BJ (cell line): ENCODE measurements around the gene MTMR8. TPM values are rescaled to one million over a fixed set of nuclear protein-coding genes. Genes with fewer than 3 reads are reported as not detected.

ENCODE experiments used
- CTCF ChIA-PET: fragments of 350-600 bp; formaldehyde crosslinking; extraction: SDS; loops from one replicate; lab custom pipeline; 2021; ENCODE audit warnings: antibody characterized with exemption, inconsistent platforms; lab: Yijun Ruan, JAX
- POLR2A ChIA-PET: fragments of 300-600 bp; sonication (Branson Sonifier 250); formaldehyde crosslinking; extraction: SDS; loops from one replicate; lab custom pipeline; 2021; ENCODE audit warnings: antibody characterized with exemption; lab: Charles Lee
- DNase-seq: peaks from one replicate; pipeline ENCODE4 v3.0.0-alpha.2; 2011; ENCODE audit warnings: low read depth
- H3K27me3 ChIP-seq: 2 replicates; pipeline ENCODE4 v1.6.0; 2011; ENCODE audit warnings: low read length; ENCODE audit not compliant: control insufficient read depth, insufficient read depth
- H3K36me3 ChIP-seq: 2 replicates; pipeline ENCODE4 v1.5.1; 2011; ENCODE audit warnings: low read length; ENCODE audit not compliant: control insufficient read depth, insufficient read depth
- H3K4me3 ChIP-seq: 2 replicates; pipeline ENCODE4 v1.5.1; 2011; ENCODE audit warnings: low read depth, mild to moderate bottlenecking, control low read depth, low read length
- CTCF ChIP-seq: IDR thresholded peaks from 2 replicates; pipeline ENCODE4 v1.5.1; 2011; ENCODE audit warnings: low read depth, mild to moderate bottlenecking, control low read depth, inconsistent platforms, low read length, moderate library complexity; ENCODE audit not compliant: insufficient read depth
- polyA plus RNA-seq: library from polyadenylated mRNA; depleted of rRNA; stranded (reverse); fragments of >200 nt; gene quantifications from 2 replicates; pipeline ENCODE4 v1.2.3, GENCODE V29; 2011

Gene MTMR8
- polyA plus RNA-seq, 1 experiment: not detected

GRCh38 chrX:64330284-64330683 is 65.0 kb downstream of the MTMR8 start:
- CTCF ChIA-PET: no interaction called here
- DNase-seq: no peak
- POLR2A ChIA-PET: no interaction called here
- TF ChIP-seq CTCF: no peak
- H3K4me3 ChIP-seq: no peak overlapping the region
- H3K36me3 ChIP-seq: no peaks in the 10 kb centered on the region
- H3K27me3 ChIP-seq: no peaks in the 10 kb centered on the region

- CTCF ChIA-PET: no interaction called here
- TF ChIP-seq CTCF: no peak
- POLR2A ChIA-PET: no interaction called here
These were observed 73.7 kb downstream of the MTMR8 start for GRCh38 chrX:64321507-64321906.

GRCh38 chrX:64313624-64314023 is 81.6 kb downstream of the MTMR8 start:
- H3K4me3 ChIP-seq: no peak overlapping the region
- H3K36me3 ChIP-seq: no peaks in the 10 kb centered on the region
- CTCF ChIA-PET: no interaction called here
- no peaks in the 10 kb centered on the region for H3K27me3 ChIP-seq
- TF ChIP-seq CTCF: no peak
- POLR2A ChIA-PET: no interaction called here
- DNase-seq: no peak

More at GRCh38 chrX:64321507-64321906, 73.7 kb downstream of the MTMR8 start:
- H3K27me3 ChIP-seq: no peaks in the 10 kb centered on the region
- H3K4me3 ChIP-seq: no peak overlapping the region
- no peaks in the 10 kb centered on the region for H3K36me3 ChIP-seq
- no peak for DNase-seq

- ChIA-PET POLR2A (no interaction called here), CTCF (no interaction called here)
- TF ChIP-seq CTCF: no peak
These were observed 88.5 kb downstream of the MTMR8 start for GRCh38 chrX:64306712-64307111.

GRCh38 chrX:64291123-64291522 is 104.1 kb downstream of the MTMR8 start:
- no peak for DNase-seq
- POLR2A ChIA-PET: no interaction called here
- no peak overlapping the region for H3K4me3 ChIP-seq
- CTCF ChIA-PET: no interaction called here
- no peaks in the 10 kb centered on the region for H3K36me3 ChIP-seq
- no peak for TF ChIP-seq CTCF
- H3K27me3 ChIP-seq: no peaks in the 10 kb centered on the region

More at GRCh38 chrX:64306712-64307111, 88.5 kb downstream of the MTMR8 start:
- Histone ChIP-seq H3K27me3 (no peaks in the 10 kb centered on the region), H3K4me3 (no peak overlapping the region), H3K36me3 (no peaks in the 10 kb centered on the region)
- DNase-seq: no peak
